OCI-LY3 (cell line): ENCODE measurements around the gene HTR2B.
A peak's percentile ranks its signal among the peaks of the same experiment; 100 is the strongest.

Source experiments
- H2AFZ ChIP-seq: fragments of 200-600, 300-600 bp; shearing (Covaris generic); 2 replicates; pipeline ENCODE4 v1.6.0; 2014; ENCODE audit warnings: antibody characterized with exemption, low read depth, low read length
- H3K27ac ChIP-seq: fragments of 200-600, 300-600 bp; sonication (generic); 2 replicates; pipeline ENCODE4 v1.5.1; 2014; ENCODE audit warnings: mild to moderate bottlenecking, low read length, moderate library complexity, mixed read lengths
- H3K27me3 ChIP-seq: fragments of 200-600, 300-600 bp; sonication (generic); 2 replicates; pipeline ENCODE4 v1.6.1; 2014; ENCODE audit warnings: low read depth, low read length, mixed read lengths
- H3K36me3 ChIP-seq: fragments of 200-600, 300-600 bp; sonication (generic); replicated peaks from 2 replicates; pipeline ENCODE3; 2014; ENCODE audit warnings: low read depth, low read length, mixed read lengths
- H3K4me1 ChIP-seq: fragments of 300-600, 200-600 bp; sonication (generic); 2 replicates; pipeline ENCODE4 v1.6.1; 2014; ENCODE audit warnings: low read length, mixed read lengths
- H3K4me2 ChIP-seq: fragments of 200-600, 300-600 bp; sonication (generic); 2 replicates; pipeline ENCODE4 v1.6.1; 2014; ENCODE audit warnings: low read length, mixed read lengths
- H3K4me3 ChIP-seq: fragments of 300-600, 200-600 bp; sonication (generic); 2 replicates; pipeline ENCODE4 v1.5.1; 2014; ENCODE audit warnings: antibody characterized with exemption, mild to moderate bottlenecking, low read length, moderate library complexity
- H3K79me2 ChIP-seq: fragments of 300-600, 200-600 bp; shearing (Covaris generic); 2 replicates; pipeline ENCODE4 v1.6.1; 2014; ENCODE audit warnings: mild to moderate bottlenecking, low read length, mixed read lengths
- H3K9ac ChIP-seq: fragments of 300-600, 200-600 bp; shearing (Covaris generic); 2 replicates; pipeline ENCODE4 v1.6.0; 2014; ENCODE audit warnings: mild to moderate bottlenecking, low read length, moderate library complexity
- H3K9me3 ChIP-seq: fragments of 200-600, 300-600 bp; shearing (Covaris generic); 2 replicates; pipeline ENCODE4 v1.6.1; 2014; ENCODE audit warnings: low read length, mixed read lengths; ENCODE audit not compliant: insufficient read depth
- H4K20me1 ChIP-seq: fragments of 200-600, 300-600 bp; sonication (generic); 2 replicates; pipeline ENCODE4 v1.6.1; 2016; ENCODE audit warnings: low read length, mixed read lengths; ENCODE audit not compliant: insufficient read depth
- CTCF ChIP-seq: fragments of 200-600, 300-600 bp; sonication (generic); IDR thresholded peaks from 2 replicates; pipeline ENCODE4 v1.5.1; 2014; ENCODE audit warnings: antibody characterized with exemption, low read length, low read depth
- EZH2phosphoT487 ChIP-seq: fragments of 200-600 bp; shearing (Covaris generic); IDR thresholded peaks from 2 replicates; pipeline ENCODE4 v1.6.1; 2018; ENCODE audit warnings: antibody characterized with exemption, mixed run types, low read depth

Gene HTR2B

DNA sequence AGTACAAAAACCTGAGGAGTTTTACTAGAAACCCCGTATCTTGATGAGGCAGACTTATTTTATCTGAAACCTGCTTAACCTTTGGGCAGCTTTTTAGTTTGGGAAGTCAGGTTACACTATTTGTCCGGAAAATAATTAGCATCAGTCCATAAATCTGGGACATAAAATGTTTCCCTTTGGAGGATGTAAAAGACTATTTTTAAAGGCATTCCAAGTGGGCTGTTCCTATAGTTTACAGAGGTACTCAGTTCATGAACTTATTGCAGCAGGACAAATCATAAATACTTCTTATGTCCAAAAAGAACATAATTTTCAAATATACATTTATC is 6.3 kb downstream of the HTR2B start:
- Histone ChIP-seq H3K27me3 (no peaks in the 10 kb centered on the region), H2AFZ (no peak overlapping the region), H3K4me2 (peak overlapping the region; percentile 33), H3K9ac (no peak overlapping the region), H3K4me1 (peaks cover 36% of the 10 kb centered on the region), H3K4me3 (no peak overlapping the region), H4K20me1 (no peaks in the 10 kb centered on the region; the same call in 1 of the 2 replicates), H3K79me2 (no peaks in the 10 kb centered on the region), H3K27ac (no peak overlapping the region), H3K9me3 (no peaks in the 10 kb centered on the region), H3K36me3 (peaks cover 2% of the 10 kb centered on the region)
- no peak for TF ChIP-seq CTCF
- TF ChIP-seq EZH2phosphoT487: no peak

DNA sequence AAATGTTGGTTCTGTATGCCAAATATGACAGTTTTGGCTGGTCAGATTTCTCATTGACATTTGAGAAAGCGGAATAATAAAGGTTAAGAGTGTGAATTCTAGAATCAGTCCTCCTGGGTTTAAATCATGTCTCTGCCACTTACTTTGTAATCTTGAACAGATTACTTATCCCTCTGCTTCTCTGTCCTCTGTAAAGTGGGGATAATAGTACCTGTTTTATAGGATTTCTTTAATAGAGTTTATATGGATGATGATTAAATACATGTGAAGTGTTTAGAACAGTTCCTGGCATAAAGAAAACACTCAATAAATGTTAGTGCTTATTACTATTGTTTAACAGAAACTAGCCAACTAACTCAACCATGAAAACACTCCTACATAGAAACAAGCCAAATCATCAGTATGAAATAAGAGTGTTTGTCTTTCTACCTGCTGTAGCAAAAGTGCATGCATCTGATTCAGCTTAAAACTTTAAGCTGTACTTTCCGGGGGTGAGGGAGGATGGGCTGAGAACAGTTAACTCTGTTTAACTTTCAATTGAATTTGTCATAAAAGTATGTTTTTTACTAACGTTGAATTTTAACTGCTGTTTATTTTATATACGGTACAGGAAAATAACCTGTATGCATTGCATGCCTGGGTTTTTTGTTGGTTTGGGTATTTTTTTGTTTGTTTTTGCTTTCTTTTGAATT is 6.8 kb downstream of the HTR2B start:
- TF ChIP-seq EZH2phosphoT487 (no peak), CTCF (no peak)
- H3K4me1 ChIP-seq: peaks cover 31% of the 10 kb centered on the region
- H3K4me2 ChIP-seq: peak overlapping the region; percentile 33

GRCh38 chr2:231117148-231117547 is 7.7 kb downstream of the HTR2B start:
- no peaks in the 10 kb centered on the region for H3K79me2 ChIP-seq
- no peak for TF ChIP-seq EZH2phosphoT487
- no peak for TF ChIP-seq CTCF
- H3K4me1 ChIP-seq: peaks cover 25% of the 10 kb centered on the region

More for the DNA sequence above, 6.8 kb downstream of the HTR2B start:
- Histone ChIP-seq H3K79me2 (no peaks in the 10 kb centered on the region), H2AFZ (no peak overlapping the region), H3K27me3 (no peaks in the 10 kb centered on the region), H3K9ac (no peak overlapping the region), H3K27ac (no peak overlapping the region), H3K4me3 (no peak overlapping the region), H3K36me3 (peaks cover 3% of the 10 kb centered on the region), H3K9me3 (no peaks in the 10 kb centered on the region), H4K20me1 (no peaks in the 10 kb centered on the region; the same call in 1 of the 2 replicates)

GRCh38 chr2:231115651-231116050 is 9.2 kb downstream of the HTR2B start:
- TF ChIP-seq EZH2phosphoT487 (no peak), CTCF (no peak)
- Histone ChIP-seq H3K4me1 (peaks cover 25% of the 10 kb centered on the region), H3K27me3 (no peaks in the 10 kb centered on the region), H3K9ac (no peak overlapping the region), H3K27ac (no peak overlapping the region), H2AFZ (no peak overlapping the region), H3K4me3 (no peak overlapping the region), H3K36me3 (peaks cover 3% of the 10 kb centered on the region), H3K4me2 (no peak overlapping the region), H3K79me2 (no peaks in the 10 kb centered on the region), H4K20me1 (no peaks in the 10 kb centered on the region; the same call in 1 of the 2 replicates), H3K9me3 (no peaks in the 10 kb centered on the region)

More at GRCh38 chr2:231117148-231117547, 7.7 kb downstream of the HTR2B start:
- Histone ChIP-seq H3K9me3 (no peaks in the 10 kb centered on the region), H3K27me3 (no peaks in the 10 kb centered on the region), H3K27ac (no peak overlapping the region), H3K4me2 (peak overlapping the region; percentile 33), H3K9ac (no peak overlapping the region), H3K36me3 (peaks cover 3% of the 10 kb centered on the region), H4K20me1 (no peaks in the 10 kb centered on the region; the same call in 1 of the 2 replicates), H3K4me3 (no peak overlapping the region), H2AFZ (no peak overlapping the region)
